ENCODE measurements around the gene PLA2G4F.
A peak's percentile ranks its signal among the peaks of the same experiment; 100 is the strongest.

The PLA2G4F gene

GRCh38 chr15:42145546-42146455, 10.6 kb downstream of the PLA2G4F start:
- DNase-seq: no peak

GRCh38 chr15:42144841-42145375, 11.5 kb downstream of the PLA2G4F start:
- DNase-seq: no peak

DNA sequence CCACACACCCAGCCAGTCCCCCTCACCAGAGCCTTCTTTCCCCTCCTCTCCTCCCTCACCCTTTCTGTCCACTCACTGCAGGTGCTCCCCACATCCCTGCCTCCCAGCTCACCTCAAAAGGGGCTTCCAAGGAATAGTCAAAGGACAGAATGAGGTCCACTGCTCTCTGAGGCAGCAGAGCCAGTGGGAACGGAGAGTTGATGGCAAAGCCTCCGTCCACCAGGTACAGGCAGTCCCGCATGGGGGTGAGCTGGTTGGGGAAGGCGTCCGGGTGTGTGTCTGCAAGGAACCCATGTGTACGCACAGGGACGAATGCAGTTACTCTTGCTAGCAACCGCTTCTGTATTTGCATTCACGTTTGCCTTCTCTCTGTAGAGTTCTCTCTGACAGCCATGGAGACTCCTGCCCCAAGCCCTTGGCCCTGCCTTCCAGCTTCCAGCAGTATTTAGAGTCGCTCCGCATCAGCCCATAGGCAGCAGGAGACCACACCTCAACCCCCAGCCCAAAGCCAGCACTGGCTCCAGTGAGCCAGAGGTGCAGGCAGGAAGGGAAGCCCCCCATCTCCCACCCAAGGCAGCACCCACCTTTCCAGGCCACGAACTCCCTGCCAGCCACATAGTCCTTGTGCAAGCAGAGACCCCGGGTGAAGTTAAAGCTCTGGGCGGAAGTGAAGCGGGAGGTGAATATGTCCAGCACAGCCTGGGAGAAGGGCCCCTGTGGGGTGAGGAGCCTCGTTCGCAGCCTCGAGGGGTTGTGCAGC, 12.4 kb downstream of the PLA2G4F start:
- DNase-seq: no peak

- DNase-seq: no peak
Observed at GRCh38 chr15:42143356-42143755, 13.1 kb downstream of the PLA2G4F start.

DNA sequence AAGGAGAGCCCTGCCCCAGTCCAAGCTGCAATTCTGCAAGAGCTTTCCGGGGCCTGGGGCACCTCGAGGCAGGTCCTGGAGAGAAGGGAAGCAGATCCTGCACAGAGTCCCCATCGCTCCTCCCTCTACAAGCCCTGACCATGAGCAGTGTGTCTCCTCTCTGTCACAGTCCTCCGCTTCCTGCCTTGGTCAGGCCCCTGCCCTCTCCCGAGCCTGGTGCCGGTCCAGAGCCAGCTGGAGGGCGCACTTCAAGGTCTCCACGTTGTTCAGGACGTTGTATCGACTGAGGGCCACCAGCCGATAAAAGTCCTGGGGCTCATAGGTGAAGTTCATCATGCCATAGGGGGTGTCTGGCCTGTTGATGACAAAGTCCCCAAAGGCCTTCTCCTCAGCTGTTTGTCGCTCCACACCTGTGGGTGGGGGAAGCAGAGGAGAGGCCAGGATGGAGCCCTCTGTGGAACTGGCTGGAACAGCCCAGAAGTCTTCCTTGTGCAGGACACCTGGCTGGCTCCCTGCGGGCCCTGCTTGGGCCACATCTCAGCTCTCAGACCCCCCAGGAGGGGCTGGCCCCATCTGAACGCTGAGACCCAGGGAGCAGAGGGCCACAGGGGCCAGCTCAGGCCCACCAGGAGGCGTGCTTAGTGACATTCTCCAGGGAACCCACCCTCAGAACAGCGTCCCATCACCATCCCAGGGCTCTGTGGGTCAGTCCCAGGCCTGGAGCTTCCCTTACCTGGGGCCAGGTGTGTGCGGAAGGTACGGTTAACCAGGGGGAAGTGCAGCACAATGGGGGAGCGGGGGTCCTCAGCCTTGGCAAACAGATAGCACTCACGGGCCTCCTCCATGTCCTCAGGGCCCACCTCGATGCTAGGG, 14.4 kb downstream of the PLA2G4F start:
- DNase-seq: no peak

DNA sequence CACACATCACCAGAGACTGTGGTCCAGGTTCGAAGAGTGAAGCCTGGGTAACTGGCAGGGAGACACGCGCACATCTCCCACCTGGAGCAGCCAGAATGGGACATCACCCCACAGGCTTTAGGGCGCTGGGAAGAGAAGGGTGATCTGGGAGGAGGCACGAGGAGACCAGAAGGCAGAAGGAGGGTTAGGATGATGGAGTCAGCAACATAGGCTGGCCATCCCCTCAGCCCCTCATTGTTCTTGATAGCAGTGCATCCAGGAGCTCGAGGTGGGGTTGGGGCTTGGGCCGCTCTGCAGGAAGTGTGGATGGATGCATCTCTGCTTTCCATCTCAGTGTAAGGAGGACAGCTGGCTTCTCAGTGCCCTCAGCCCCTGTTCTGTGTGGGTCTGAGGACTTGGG, 15.2 kb downstream of the PLA2G4F start:
- DNase-seq: no peak

GRCh38 chr15:42140383-42141070, 15.9 kb downstream of the PLA2G4F start:
- no peak for DNase-seq

DNA sequence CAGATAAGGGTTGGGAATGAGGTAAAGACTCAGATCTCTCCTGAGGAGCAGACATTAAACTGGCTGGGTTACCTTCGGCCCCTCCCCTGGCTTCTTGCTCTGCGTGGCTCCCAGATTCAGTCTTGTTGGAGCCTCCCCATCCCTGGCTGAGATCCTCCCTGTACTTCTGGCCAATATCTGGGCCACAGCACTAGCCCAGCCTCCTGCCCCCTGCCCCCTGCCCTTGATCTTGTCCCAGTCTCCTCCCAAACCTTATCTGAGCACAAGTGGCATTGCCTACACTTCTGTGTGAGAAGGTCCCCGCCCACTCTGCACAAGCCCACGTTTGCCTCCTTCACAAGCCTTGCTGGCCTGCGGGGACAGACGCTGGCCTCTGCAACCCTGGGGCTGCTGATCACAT, 16.8 kb downstream of the PLA2G4F start:
- no peak for DNase-seq

DNA sequence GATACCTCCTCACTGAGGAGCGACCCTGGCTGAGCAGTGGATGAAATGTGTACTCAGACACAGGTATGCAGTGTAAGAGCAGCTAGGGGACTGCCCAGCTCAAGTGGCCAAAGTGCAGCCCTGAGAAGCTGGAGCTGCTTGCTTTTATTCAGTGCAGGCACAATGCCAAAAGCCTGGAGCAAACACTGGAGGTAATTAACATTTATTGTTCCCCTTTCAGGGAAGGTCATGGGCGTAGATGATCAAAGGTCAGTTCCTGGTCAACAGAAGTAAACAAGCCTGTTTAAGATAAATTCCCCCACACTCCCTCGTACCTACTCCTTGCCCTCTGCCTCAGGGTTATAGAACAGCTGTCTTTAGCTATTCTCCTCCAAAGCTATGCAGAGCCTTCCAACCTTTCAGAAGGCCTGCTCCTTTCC, 17.5 kb downstream of the PLA2G4F start:
- DNase-seq: no peak

GRCh38 chr15:42138411-42138810, 18.0 kb downstream of the PLA2G4F start:
- DNase-seq: no peak

DNA sequence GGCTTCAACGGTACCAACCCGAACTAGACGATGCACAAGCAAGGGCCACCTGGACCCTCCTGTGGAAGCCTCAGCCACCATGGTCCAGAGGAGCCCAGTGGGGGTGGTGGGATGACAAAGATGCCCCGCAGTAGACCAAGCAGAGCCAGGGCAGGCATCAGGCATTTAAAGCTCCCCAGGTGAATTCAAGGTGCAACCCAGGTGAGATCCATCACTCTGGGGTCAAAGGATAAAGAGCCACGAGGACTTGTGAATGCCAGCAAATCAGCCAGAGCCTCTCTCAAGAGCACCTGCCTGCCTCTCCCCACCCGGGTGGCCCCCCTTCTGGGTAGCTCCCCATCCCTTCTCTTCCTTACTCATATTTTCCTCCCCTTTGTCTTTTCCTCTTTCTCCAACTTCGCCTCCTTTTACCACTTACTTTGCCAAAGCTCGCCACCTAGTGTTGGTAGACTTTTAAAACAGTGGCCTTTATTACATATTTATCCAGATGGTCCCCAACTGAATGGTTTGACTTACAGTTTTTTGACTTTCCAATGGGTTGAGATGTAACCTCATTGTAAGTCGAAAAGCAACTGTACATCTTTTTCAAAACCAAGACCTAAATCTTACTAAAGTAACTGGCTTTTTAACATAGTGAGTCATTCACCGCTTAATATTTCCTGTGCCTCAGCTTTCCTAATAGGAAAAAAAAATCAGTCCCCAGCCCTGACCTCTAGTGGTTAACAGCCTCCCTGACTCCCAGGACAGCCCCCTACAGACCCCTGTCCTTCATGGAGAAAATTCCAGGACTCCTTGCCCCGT, 18.8 kb downstream of the PLA2G4F start:
- no peak for DNase-seq

- DNase-seq: no peak
Observed at GRCh38 chr15:42136513-42136912, 19.9 kb downstream of the PLA2G4F start.

GRCh38 chr15:42135351-42135750, 21.1 kb downstream of the PLA2G4F start:
- no peak for DNase-seq

GRCh38 chr15:42134617-42135245, 21.7 kb downstream of the PLA2G4F start:
- DNase-seq: no peak

DNA sequence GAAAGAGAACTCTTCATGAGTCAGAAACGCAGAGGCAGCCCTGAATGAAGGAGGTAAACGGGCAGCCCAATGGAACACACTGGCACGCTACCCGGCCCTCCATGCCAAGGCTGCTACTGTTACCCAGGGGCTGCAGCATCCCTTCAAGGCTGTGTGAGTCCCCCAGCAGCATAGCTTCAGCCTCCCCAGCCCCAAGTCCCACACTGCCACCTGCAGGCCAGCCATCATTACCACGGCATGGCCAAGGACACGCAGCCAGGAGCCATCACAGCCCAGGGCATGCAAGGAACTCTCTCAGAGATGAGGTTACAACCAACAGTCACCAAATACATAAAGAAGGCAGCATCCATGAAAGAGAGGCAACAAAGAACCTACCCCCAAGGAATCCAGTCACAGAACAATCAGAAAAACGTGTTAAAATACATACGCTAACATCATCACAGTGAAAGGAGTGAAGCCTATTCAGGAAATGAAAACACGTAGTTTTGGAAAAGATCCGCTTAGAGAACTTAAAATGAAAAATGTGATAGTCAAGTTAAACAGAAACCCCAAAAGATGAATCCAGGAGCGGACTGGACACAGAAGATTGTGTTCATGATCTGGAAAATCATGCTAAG, 22.4 kb downstream of the PLA2G4F start:
- peak; percentile 19 for DNase-seq

- no peak for DNase-seq
Observed at GRCh38 chr15:42133356-42133755, 23.1 kb downstream of the PLA2G4F start.

- no peak for DNase-seq
Observed at GRCh38 chr15:42131826-42132806, 24.3 kb downstream of the PLA2G4F start.

DNA sequence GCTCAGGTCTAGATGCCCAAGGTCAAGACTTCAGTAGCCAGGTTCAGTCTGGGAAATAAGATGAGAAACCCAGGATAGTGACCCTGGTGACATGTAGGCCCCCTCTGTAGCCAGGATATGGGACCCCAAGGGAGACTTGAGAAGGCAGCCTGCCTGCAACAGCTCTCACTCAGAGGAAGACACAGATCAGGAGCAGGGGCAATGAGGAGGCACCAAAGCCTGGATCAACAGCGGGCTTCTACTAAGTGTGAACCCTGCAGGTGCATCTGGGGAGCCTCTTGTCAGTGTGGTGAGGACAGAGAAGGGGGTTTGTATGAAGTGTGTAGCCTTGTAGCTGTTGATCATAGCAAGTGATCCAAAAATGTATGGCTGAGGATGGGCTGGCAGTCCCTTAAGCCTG, 25.4 kb downstream of the PLA2G4F start:
- no peak for DNase-seq

Data from stimulated activated naive CD4-positive, alpha-beta T cell treated with Interleukin-2 at 50 U/mL for 16 hours (primary cell).